Gastrocnemius medialis (tissue), 4 donors: ENCODE results near the gene TRAF2.

Experiments used
- POLR2A ChIP-seq, 2 donors: fragments of 450-650 bp; IDR thresholded peaks; one replicate each; pipeline ENCODE4 v1.6.1; 2017; ENCODE audit warnings: antibody characterized with exemption in 2 of 2, mild to moderate bottlenecking in 2 of 2, moderate library complexity in 2 of 2
- TF ChIP-seq, protein P1 (sequence below), 5 experiments: fragments of 450-650 bp in 3 of 5; fragments of 200-600 bp in 2 of 5; sonication (generic) in 2 of 5; IDR thresholded peaks in 4 of 5; conservative IDR thresholded peaks in 1 of 5; 1 replicate in 4 of 5; 2 replicates in 1 of 5; pipeline ENCODE4 v1.5.1; 2016 to 2019; ENCODE audit warnings: antibody characterized with exemption in 5 of 5, mild to moderate bottlenecking in 3 of 5, moderate library complexity in 3 of 5

DNA sequence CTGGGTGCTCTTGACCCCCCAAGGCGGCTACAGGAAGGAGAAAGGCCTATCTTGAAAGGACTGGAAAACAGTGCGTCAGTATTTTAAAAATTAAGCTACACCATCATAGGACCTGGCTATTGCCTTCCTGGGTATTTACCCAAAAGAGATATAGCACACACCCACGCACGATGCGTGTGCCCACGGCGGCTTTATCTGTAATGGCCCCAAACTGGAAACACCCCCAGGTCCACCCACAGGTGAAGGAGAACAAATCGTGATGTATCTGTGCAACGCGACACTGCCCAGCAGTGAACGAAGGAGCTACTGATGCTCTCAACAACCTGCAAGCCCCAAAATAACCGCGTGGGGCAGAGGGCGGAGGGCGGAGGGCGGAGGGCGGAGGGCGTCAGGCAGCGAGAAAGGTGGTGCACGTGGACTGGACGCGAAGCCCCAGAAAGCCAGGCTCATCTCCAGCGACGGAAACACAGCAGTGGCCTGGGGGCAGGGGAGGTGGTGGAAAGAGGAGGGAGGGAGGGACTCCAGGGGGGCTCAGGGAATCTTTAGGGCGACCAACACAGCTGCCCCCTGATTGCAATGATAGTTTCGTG is 78.6 kb downstream of the TRAF2 start:
- TF ChIP-seq, protein P1, sequence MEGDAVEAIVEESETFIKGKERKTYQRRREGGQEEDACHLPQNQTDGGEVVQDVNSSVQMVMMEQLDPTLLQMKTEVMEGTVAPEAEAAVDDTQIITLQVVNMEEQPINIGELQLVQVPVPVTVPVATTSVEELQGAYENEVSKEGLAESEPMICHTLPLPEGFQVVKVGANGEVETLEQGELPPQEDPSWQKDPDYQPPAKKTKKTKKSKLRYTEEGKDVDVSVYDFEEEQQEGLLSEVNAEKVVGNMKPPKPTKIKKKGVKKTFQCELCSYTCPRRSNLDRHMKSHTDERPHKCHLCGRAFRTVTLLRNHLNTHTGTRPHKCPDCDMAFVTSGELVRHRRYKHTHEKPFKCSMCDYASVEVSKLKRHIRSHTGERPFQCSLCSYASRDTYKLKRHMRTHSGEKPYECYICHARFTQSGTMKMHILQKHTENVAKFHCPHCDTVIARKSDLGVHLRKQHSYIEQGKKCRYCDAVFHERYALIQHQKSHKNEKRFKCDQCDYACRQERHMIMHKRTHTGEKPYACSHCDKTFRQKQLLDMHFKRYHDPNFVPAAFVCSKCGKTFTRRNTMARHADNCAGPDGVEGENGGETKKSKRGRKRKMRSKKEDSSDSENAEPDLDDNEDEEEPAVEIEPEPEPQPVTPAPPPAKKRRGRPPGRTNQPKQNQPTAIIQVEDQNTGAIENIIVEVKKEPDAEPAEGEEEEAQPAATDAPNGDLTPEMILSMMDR (IDR thresholded peaks at IDR 0.05 in 4 of 5, conservative IDR thresholded peaks at IDR 0.05 in 1 of 5): no peak
- no peak for TF ChIP-seq POLR2A (IDR thresholded peaks at IDR 0.05)
